Fibroblast of skin of right quadriceps (primary cell): ENCODE results near the gene MTG1.

ENCODE experiments used
- DNase-seq: peaks from one replicate; pipeline ENCODE4 v3.0.0-alpha.2; 2013

Gene MTG1

GRCh38 chr10:133394064-133394663 is at the start of gene MTG1:
TSS of gene MTG1 (plus strand) at chr10:133394157. CDS start at chr10:133394221, 64 bp downstream.
- DNase-seq = peak; percentile 91

- DNase-seq = no peak
These were observed 49.7 kb upstream of the MTG1 start for GRCh38 chr10:133344236-133344635.

GRCh38 chr10:133346413-133346812 is 47.5 kb upstream of the MTG1 start:
- no peak for DNase-seq

- DNase-seq = no peak
These were observed 46.0 kb upstream of the MTG1 start for GRCh38 chr10:133347710-133348517.

- DNase-seq = no peak
These were observed 44.8 kb upstream of the MTG1 start for GRCh38 chr10:133349160-133349568.

GRCh38 chr10:133349577-133350011 is 44.4 kb upstream of the MTG1 start:
- DNase-seq = no peak

- DNase-seq = no peak
These were observed 43.5 kb upstream of the MTG1 start for GRCh38 chr10:133350283-133350949.

- no peak for DNase-seq
These were observed 43.0 kb upstream of the MTG1 start for GRCh38 chr10:133350950-133351329.

- DNase-seq = no peak
These were observed 42.3 kb upstream of the MTG1 start for GRCh38 chr10:133351408-133352318.

GRCh38 chr10:133353202-133353959 is 40.6 kb upstream of the MTG1 start:
- DNase-seq = no peak

GRCh38 chr10:133353988-133354605 is 39.9 kb upstream of the MTG1 start:
- DNase-seq = no peak

GRCh38 chr10:133354672-133355240 is 39.2 kb upstream of the MTG1 start:
- no peak for DNase-seq

GRCh38 chr10:133355266-133355665 is 38.7 kb upstream of the MTG1 start:
- no peak for DNase-seq

- no peak for DNase-seq
These were observed 38.0 kb upstream of the MTG1 start for GRCh38 chr10:133355991-133356390.

- no peak for DNase-seq
These were observed 37.2 kb upstream of the MTG1 start for GRCh38 chr10:133356549-133357284.

- peak; percentile 70 for DNase-seq
These were observed 36.4 kb upstream of the MTG1 start, which contains the start of gene FUOM for GRCh38 chr10:133357285-133358161. TSS of gene FUOM (minus strand) at chr10:133358019. CDS start at chr10:133358007, 12 bp downstream.

- no peak for DNase-seq
These were observed 35.6 kb upstream of the MTG1 start for GRCh38 chr10:133358162-133358924.

GRCh38 chr10:133358925-133359310 is 35.0 kb upstream of the MTG1 start:
- DNase-seq = no peak
